B cell (primary cell): Measurements from ENCODE around the gene CLK2.

Experiments
- CTCF ChIP-seq: fragments of 200-600 bp; IDR thresholded peaks from one replicate; pipeline ENCODE4 v1.8.0; 2022; ENCODE audit warnings: antibody characterized with exemption, mild to moderate bottlenecking
- EZH2 ChIP-seq: IDR thresholded peaks from 2 replicates; pipeline ENCODE4 v1.6.1; 2012; ENCODE audit warnings: borderline replicate concordance, low read depth, mild to moderate bottlenecking, moderate library complexity, low read length; ENCODE audit not compliant: insufficient read depth, poor library complexity, severe bottlenecking

GRCh38 chr1:155319536-155319935, 46.2 kb upstream of the CLK2 start:
- no peak for TF ChIP-seq CTCF
- TF ChIP-seq EZH2 = no peak
